Natural killer cell (primary cell): Measurements from ENCODE around the gene GPR152. TPM values are rescaled to one million over a fixed set of nuclear protein-coding genes. Genes with fewer than 3 reads are reported as not detected.

Source experiments
- ATAC-seq, 3 donors: fragments of 150-1000 bp in 2 of 3; fragments of 200-7000 bp in 1 of 3; cut with Tn5 transposase; 1 replicate in 1 of 3; 2 replicates in 2 of 3; pipeline ENCODE4 v1.10.0; 2021; ENCODE audit warnings: mild to moderate bottlenecking in 2 of 3, moderate library complexity in 2 of 3
- DNase-seq, 2 donors: peaks; one replicate each; pipeline versions ENCODE4 v3.0.0 to v3.0.0-alpha.2; 2013 to 2021; ENCODE audit warnings: mixed read lengths in 1 of 2
- H3K27ac ChIP-seq: one replicate; pipeline ENCODE4 v1.5.1; 2013; ENCODE audit warnings: mild to moderate bottlenecking, low read length
- H3K27me3 ChIP-seq: one replicate; pipeline ENCODE4 v1.6.1; 2013; ENCODE audit warnings: low read length; ENCODE audit not compliant: control insufficient read depth, insufficient read depth
- H3K36me3 ChIP-seq: one replicate; pipeline ENCODE4 v1.6.1; 2013; ENCODE audit warnings: low read length; ENCODE audit not compliant: control insufficient read depth, insufficient read depth
- H3K4me1 ChIP-seq: one replicate; pipeline ENCODE4 v1.6.1; 2013; ENCODE audit warnings: low read length; ENCODE audit not compliant: control insufficient read depth, insufficient read depth
- H3K4me3 ChIP-seq: one replicate; pipeline ENCODE4 v1.5.1; 2013; ENCODE audit warnings: low read length
- H3K9me3 ChIP-seq: one replicate; pipeline ENCODE4 v1.6.1; 2013; ENCODE audit warnings: low read length; ENCODE audit not compliant: control insufficient read depth, insufficient read depth
- H3K27ac Mint-ChIP-seq, 2 donors: one replicate each; pipeline ENCODE4 v1.8.0; 2022; ENCODE audit warnings: mild to moderate bottlenecking in 2 of 2, mixed read lengths in 2 of 2, moderate library complexity in 1 of 2
- H3K27me3 Mint-ChIP-seq, 2 donors: one replicate each; pipeline ENCODE4 v1.8.0; 2022; ENCODE audit warnings: low read depth in 2 of 2, mixed read lengths in 2 of 2
- H3K36me3 Mint-ChIP-seq: one replicate; pipeline ENCODE4 v1.8.0; 2022; ENCODE audit warnings: mixed read lengths
- H3K4me1 Mint-ChIP-seq, 2 donors: one replicate each; pipeline ENCODE4 v1.8.0; 2022; ENCODE audit warnings: mixed read lengths in 2 of 2
- H3K4me3 Mint-ChIP-seq: one replicate; pipeline ENCODE4 v1.8.0; 2022; ENCODE audit warnings: mild to moderate bottlenecking, moderate library complexity, mixed read lengths
- H3K9me3 Mint-ChIP-seq, 2 donors: one replicate each; pipeline ENCODE4 v1.8.0; 2022; ENCODE audit warnings: mixed read lengths in 2 of 2
- WGBS: methylation state at CpG from one replicate; pipeline ENCODE4 v1.1.7; 2013; ENCODE audit warnings: missing lambda C conversion rate; ENCODE audit not compliant: insufficient coverage; 5-methylcytosine and 5-hydroxymethylcytosine counted together
- intact Hi-C: fragments of 100-400 bp; cut with micrococcal nuclease; formaldehyde crosslinking; loops from one replicate; pipeline ENCODE4 v1.14.2; 2022
- total RNA-seq, 4 donors: library from RNA; stranded (reverse); fragments of 120-200 nt in 1 of 4; gene quantifications; one replicate each; pipeline versions ENCODE4 v1.2.3 to v1.2.4, GENCODE V29; 2013 to 2022
- TF ChIP-seq, protein P1 (sequence below): fragments of 200-600 bp; IDR thresholded peaks from one replicate; pipeline ENCODE4 v1.8.0; 2022; ENCODE audit warnings: antibody characterized with exemption

Gene GPR152
- total RNA-seq, 3 donors from 2014 or later (not counting 1 experiment from before 2014, with no cell fraction given) = 0.25 TPM; not detected in 2

- TF ChIP-seq, protein P1, sequence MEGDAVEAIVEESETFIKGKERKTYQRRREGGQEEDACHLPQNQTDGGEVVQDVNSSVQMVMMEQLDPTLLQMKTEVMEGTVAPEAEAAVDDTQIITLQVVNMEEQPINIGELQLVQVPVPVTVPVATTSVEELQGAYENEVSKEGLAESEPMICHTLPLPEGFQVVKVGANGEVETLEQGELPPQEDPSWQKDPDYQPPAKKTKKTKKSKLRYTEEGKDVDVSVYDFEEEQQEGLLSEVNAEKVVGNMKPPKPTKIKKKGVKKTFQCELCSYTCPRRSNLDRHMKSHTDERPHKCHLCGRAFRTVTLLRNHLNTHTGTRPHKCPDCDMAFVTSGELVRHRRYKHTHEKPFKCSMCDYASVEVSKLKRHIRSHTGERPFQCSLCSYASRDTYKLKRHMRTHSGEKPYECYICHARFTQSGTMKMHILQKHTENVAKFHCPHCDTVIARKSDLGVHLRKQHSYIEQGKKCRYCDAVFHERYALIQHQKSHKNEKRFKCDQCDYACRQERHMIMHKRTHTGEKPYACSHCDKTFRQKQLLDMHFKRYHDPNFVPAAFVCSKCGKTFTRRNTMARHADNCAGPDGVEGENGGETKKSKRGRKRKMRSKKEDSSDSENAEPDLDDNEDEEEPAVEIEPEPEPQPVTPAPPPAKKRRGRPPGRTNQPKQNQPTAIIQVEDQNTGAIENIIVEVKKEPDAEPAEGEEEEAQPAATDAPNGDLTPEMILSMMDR = no peak
- peaks cover 0 to 11% of the 10 kb centered on the region in 2 donors for H3K27me3 Mint-ChIP-seq
- DNase-seq = no peak
- H3K27ac Mint-ChIP-seq = no peak overlapping the region
- ATAC-seq = no peak
- Histone ChIP-seq H3K36me3 (no peaks in the 10 kb centered on the region), H3K9me3 (no peaks in the 10 kb centered on the region), H3K27me3 (no peaks in the 10 kb centered on the region), H3K27ac (no peak overlapping the region), H3K4me3 (no peak overlapping the region), H3K4me1 (peaks cover 27% of the 10 kb centered on the region)
- H3K9me3 Mint-ChIP-seq = no peaks in the 10 kb centered on the region
- H3K36me3 Mint-ChIP-seq = no peaks in the 10 kb centered on the region
- peaks cover 0 to 13% of the 10 kb centered on the region in 2 donors for H3K4me1 Mint-ChIP-seq
- intact Hi-C loops = no loop called here
- 84% methylated on average over 21 of the region's 21 CpGs for WGBS
- no peak overlapping the region for H3K4me3 Mint-ChIP-seq
These were observed 1.5 kb upstream of the GPR152 start for GRCh38 chr11:67453816-67454732.

GRCh38 chr11:67451658-67451976 is 912 bp downstream of the GPR152 start:
- no peaks in the 10 kb centered on the region for H3K36me3 ChIP-seq
- Mint-ChIP-seq H3K27ac (no peak overlapping the region), H3K36me3 (no peaks in the 10 kb centered on the region), H3K9me3 (no peaks in the 10 kb centered on the region), H3K4me3 (no peak overlapping the region), H3K27me3 (peaks cover 0 to 11% of the 10 kb centered on the region in 2 donors), H3K4me1 (peaks cover 0 to 13% of the 10 kb centered on the region in 2 donors)
- H3K27ac ChIP-seq = no peak overlapping the region
- peaks cover 30% of the 10 kb centered on the region for H3K4me1 ChIP-seq
- ATAC-seq = no peak
- no peak overlapping the region for H3K4me3 ChIP-seq
- DNase-seq = no peak
- TF ChIP-seq, protein P1 = no peak
- 85% methylated on average over 14 of the region's 14 CpGs for WGBS
- H3K9me3 ChIP-seq = no peaks in the 10 kb centered on the region
- intact Hi-C loops = no loop called here
- H3K27me3 ChIP-seq = no peaks in the 10 kb centered on the region

GRCh38 chr11:67450796-67451657 is 1.5 kb downstream of the GPR152 start:
- TF ChIP-seq, protein P1 = no peak
- DNase-seq = no peak
- H3K9me3 Mint-ChIP-seq = no peaks in the 10 kb centered on the region
- 82% methylated on average over 25 of the region's 25 CpGs for whole genome bisulfite sequencing
- Histone ChIP-seq H3K4me1 (peaks cover 33% of the 10 kb centered on the region), H3K9me3 (no peaks in the 10 kb centered on the region), H3K36me3 (no peaks in the 10 kb centered on the region), H3K4me3 (no peak overlapping the region), H3K27ac (no peak overlapping the region), H3K27me3 (no peaks in the 10 kb centered on the region)
- no peak overlapping the region for H3K27ac Mint-ChIP-seq
- H3K4me3 Mint-ChIP-seq = no peak overlapping the region
- H3K27me3 Mint-ChIP-seq = peaks cover 0 to 11% of the 10 kb centered on the region in 2 donors
- peaks cover under 1 to 14% of the 10 kb centered on the region in 2 donors for H3K4me1 Mint-ChIP-seq
- ATAC-seq = no peak
- H3K36me3 Mint-ChIP-seq = no peaks in the 10 kb centered on the region
- intact Hi-C loops = no loop called here
